GM18502 (cell line): ENCODE measurements around the gene AKR1C3.
"Not testable (repeated sequence)": the region's sequence is repeated elsewhere in the genome, so short reads cannot be mapped to it uniquely, and the experiment has no call there.

Experiments
- ATAC-seq: cut with Tn5 transposase; IDR thresholded peaks from one replicate; pipeline ENCODE4 v1.9.1; 2021; ENCODE audit warnings: mild to moderate bottlenecking; ENCODE audit not compliant: unreplicated experiment, poor library complexity

Gene AKR1C3

GRCh38 chr10:5094265-5095205 is at the start of gene AKR1C3:
Gene AKR1C3, plus strand, starts transcription at chr10:5094414. Its CDS starts 31 bp downstream, at chr10:5094445.
- ATAC-seq: no peak

GRCh38 chr10:5045095-5045494 is 49.1 kb upstream of the AKR1C3 start:
- ATAC-seq: no peak

- no peak for ATAC-seq
These were observed 47.8 kb upstream of the AKR1C3 start for GRCh38 chr10:5046410-5046809.

- not testable (repeated sequence) for ATAC-seq
These were observed 47.2 kb upstream of the AKR1C3 start for GRCh38 chr10:5047055-5047454.

- no peak for ATAC-seq
These were observed 46.1 kb upstream of the AKR1C3 start for GRCh38 chr10:5047912-5048628.

- ATAC-seq: not testable (repeated sequence)
These were observed 41.2 kb upstream of the AKR1C3 start for GRCh38 chr10:5052951-5053500.

GRCh38 chr10:5054831-5055230 is 39.4 kb upstream of the AKR1C3 start:
- ATAC-seq: not testable (repeated sequence)

- ATAC-seq: not testable (repeated sequence)
These were observed 34.9 kb upstream of the AKR1C3 start for GRCh38 chr10:5059267-5059666.

- ATAC-seq: not testable (repeated sequence)
These were observed 33.4 kb upstream of the AKR1C3 start for GRCh38 chr10:5060791-5061190.

GRCh38 chr10:5064656-5065055 is 29.6 kb upstream of the AKR1C3 start:
- no peak for ATAC-seq

- no peak for ATAC-seq
These were observed 25.8 kb upstream of the AKR1C3 start for GRCh38 chr10:5068274-5068984.

- ATAC-seq: no peak
These were observed 23.4 kb upstream of the AKR1C3 start for GRCh38 chr10:5070648-5071410.

GRCh38 chr10:5071411-5072198 is 22.6 kb upstream of the AKR1C3 start:
- ATAC-seq: no peak

- no peak for ATAC-seq
These were observed 20.6 kb upstream of the AKR1C3 start for GRCh38 chr10:5073659-5074058.

GRCh38 chr10:5076615-5077014 is 17.6 kb upstream of the AKR1C3 start:
- ATAC-seq: no peak

GRCh38 chr10:5078547-5079180 is 15.6 kb upstream of the AKR1C3 start:
- no peak for ATAC-seq

- ATAC-seq: no peak
These were observed 14.8 kb upstream of the AKR1C3 start for GRCh38 chr10:5079306-5079830.

- no peak for ATAC-seq
These were observed 14.4 kb upstream of the AKR1C3 start for GRCh38 chr10:5079836-5080235.
